Activated CD4-positive, alpha-beta T cell treated with anti-CD3 and anti-CD28 coated beads for 36 hours (primary cell): Measurements from ENCODE around the gene SH3BP5L. TPM values are rescaled to one million over a fixed set of nuclear protein-coding genes. Genes with fewer than 3 reads are reported as not detected.
A peak's percentile ranks its signal among the peaks of the same experiment; 100 is the strongest.

Experiments
- ATAC-seq: fragments of 200-7000 bp; cut with Tn5 transposase; one replicate; pipeline ENCODE4 v1.10.0; 2021; ENCODE audit warnings: mild to moderate bottlenecking, moderate library complexity
- CTCF ChIA-PET: fragments of 350-600 bp; sonication (Branson Sonifier 250); formaldehyde crosslinking; loops from one replicate; lab custom pipeline; 2021; ENCODE audit warnings: antibody characterized with exemption; lab: Charles Lee
- POLR2A ChIA-PET: fragments of 350-600 bp; sonication (Branson Sonifier 250); formaldehyde crosslinking; loops from one replicate; lab custom pipeline; 2021; ENCODE audit warnings: antibody characterized with exemption, inconsistent platforms; lab: Charles Lee
- DNase-seq: peaks from one replicate; pipeline ENCODE4 v3.0.0-alpha.2; 2020
- H3K27ac Mint-ChIP-seq: one replicate; pipeline ENCODE4 v1.8.0; 2021; ENCODE audit warnings: mixed read lengths
- H3K27me3 Mint-ChIP-seq: one replicate; pipeline ENCODE4 v1.8.0; 2021; ENCODE audit warnings: mixed read lengths
- H3K36me3 Mint-ChIP-seq: one replicate; pipeline ENCODE4 v1.8.0; 2021; ENCODE audit warnings: low read depth, mixed read lengths
- H3K4me1 Mint-ChIP-seq: one replicate; pipeline ENCODE4 v1.8.0; 2021; ENCODE audit warnings: mixed read lengths
- H3K4me3 Mint-ChIP-seq: one replicate; pipeline ENCODE4 v1.8.0; 2021; ENCODE audit warnings: mild to moderate bottlenecking, moderate library complexity, mixed read lengths
- H3K9me3 Mint-ChIP-seq: one replicate; pipeline ENCODE4 v1.8.0; 2021; ENCODE audit warnings: low read depth, mixed read lengths
- intact Hi-C, 2 experiments: fragments of 100-400 bp; cut with DNase I in 1 of 2; cut with micrococcal nuclease in 1 of 2; formaldehyde crosslinking; loops; one replicate each; pipeline versions ENCODE4 v1.14.2 to v1.15.1; 2022 to 2024; cut with DNase I, micrococcal nuclease
- total RNA-seq, 2 experiments: library from RNA; stranded (reverse); gene quantifications; one replicate each; pipeline ENCODE4 v1.2.3, GENCODE V29; 2021

SH3BP5L gene
- total RNA-seq, 2 experiments from 2014 or later, result 20.1 to 21.3 TPM

GRCh38 chr1:248850536-248851251 lies 25.0 kb upstream of the SH3BP5L start:
- Mint-ChIP-seq H3K9me3 (no peaks in the 10 kb centered on the region), H3K27me3 (no peaks in the 10 kb centered on the region), H3K4me1 (peaks cover 13% of the 10 kb centered on the region), H3K36me3 (peaks cover 32% of the 10 kb centered on the region), H3K27ac (no peak overlapping the region), H3K4me3 (no peak overlapping the region)
- intact Hi-C loops, result no loop called here
- DNase-seq (no peak), ATAC-seq (no peak)
- ChIA-PET POLR2A (no interaction called here), CTCF (interaction anchor here (1.6 kb wide), 1 partner anchor 9 kb away, joined by 6 read pairs; no protein-coding TSS in a partner anchor)

GRCh38 chr1:248850124-248850523 lies 24.4 kb upstream of the SH3BP5L start:
- H3K36me3 Mint-ChIP-seq, result peaks cover 31% of the 10 kb centered on the region
- H3K27me3 Mint-ChIP-seq, result no peaks in the 10 kb centered on the region
- intact Hi-C loops, result no loop called here
- ChIA-PET CTCF (interaction anchor here (1.6 kb wide), 1 partner anchor 9 kb away, joined by 6 read pairs; no protein-coding TSS in a partner anchor), POLR2A (no interaction called here)
- H3K9me3 Mint-ChIP-seq, result no peaks in the 10 kb centered on the region
- no peak overlapping the region for H3K27ac Mint-ChIP-seq
- no peak for DNase-seq
- H3K4me1 Mint-ChIP-seq, result peaks cover 8% of the 10 kb centered on the region
- H3K4me3 Mint-ChIP-seq, result no peak overlapping the region
- no peak for ATAC-seq

DNA sequence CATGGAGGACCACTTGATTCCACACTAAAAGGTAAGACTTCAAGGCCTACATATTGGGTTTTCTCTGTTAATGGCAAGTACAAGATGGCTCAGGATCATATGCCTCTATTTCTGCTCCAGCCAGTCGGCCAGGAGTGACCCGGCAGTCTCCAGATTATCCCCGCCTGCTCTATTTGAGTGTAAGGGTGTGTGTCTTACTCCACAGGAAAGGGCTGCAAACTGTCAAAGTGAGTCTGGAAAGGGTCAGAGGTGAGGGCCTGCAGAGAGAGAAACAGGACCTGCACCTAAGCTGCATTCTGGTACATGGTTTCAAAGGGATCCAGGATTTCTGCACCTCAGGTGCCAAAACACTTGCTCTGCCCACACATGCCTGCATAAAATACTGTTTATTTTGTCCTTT lies 23.9 kb upstream of the SH3BP5L start:
- peaks cover 28% of the 10 kb centered on the region for H3K36me3 Mint-ChIP-seq
- ATAC-seq (no peak), DNase-seq (no peak)
- no peaks in the 10 kb centered on the region for H3K9me3 Mint-ChIP-seq
- POLR2A ChIA-PET, result no interaction called here
- CTCF ChIA-PET, result no interaction called here
- H3K27ac Mint-ChIP-seq, result no peak overlapping the region
- peaks cover 3% of the 10 kb centered on the region for H3K4me1 Mint-ChIP-seq
- no peaks in the 10 kb centered on the region for H3K27me3 Mint-ChIP-seq
- intact Hi-C loops, result no loop called here
- no peak overlapping the region for H3K4me3 Mint-ChIP-seq

GRCh38 chr1:248849152-248849551 lies 23.4 kb upstream of the SH3BP5L start:
- H3K36me3 Mint-ChIP-seq, result peaks cover 29% of the 10 kb centered on the region
- ATAC-seq (no peak), DNase-seq (no peak)
- no peaks in the 10 kb centered on the region for H3K4me1 Mint-ChIP-seq
- ChIA-PET CTCF (no interaction called here), POLR2A (no interaction called here)
- intact Hi-C loops, result no loop called here
- no peaks in the 10 kb centered on the region for H3K9me3 Mint-ChIP-seq
- no peak overlapping the region for H3K4me3 Mint-ChIP-seq
- H3K27me3 Mint-ChIP-seq, result no peaks in the 10 kb centered on the region
- peak overlapping the region; percentile 7 for H3K27ac Mint-ChIP-seq

- ChIA-PET POLR2A (no interaction called here), CTCF (no interaction called here)
- Mint-ChIP-seq H3K27ac (peak overlapping the region; percentile 7), H3K4me3 (no peak overlapping the region), H3K4me1 (no peaks in the 10 kb centered on the region), H3K9me3 (no peaks in the 10 kb centered on the region), H3K27me3 (no peaks in the 10 kb centered on the region), H3K36me3 (peaks cover 27% of the 10 kb centered on the region)
- intact Hi-C loops, result no loop called here
- ATAC-seq (no peak), DNase-seq (no peak)
Observed at GRCh38 chr1:248848602-248849001, 22.9 kb upstream of the SH3BP5L start.

- Mint-ChIP-seq H3K9me3 (no peaks in the 10 kb centered on the region), H3K4me3 (no peak overlapping the region), H3K27ac (no peak overlapping the region), H3K27me3 (no peaks in the 10 kb centered on the region), H3K4me1 (no peaks in the 10 kb centered on the region), H3K36me3 (peaks cover 27% of the 10 kb centered on the region)
- DNase-seq (no peak), ATAC-seq (no peak)
- ChIA-PET CTCF (no interaction called here), POLR2A (no interaction called here)
- intact Hi-C loops, result no loop called here
Observed at GRCh38 chr1:248847956-248848561, 22.3 kb upstream of the SH3BP5L start.

GRCh38 chr1:248847181-248847955 lies 21.7 kb upstream of the SH3BP5L start:
- ChIA-PET CTCF (no interaction called here), POLR2A (no interaction called here)
- ATAC-seq (no peak), DNase-seq (no peak)
- Mint-ChIP-seq H3K9me3 (no peaks in the 10 kb centered on the region), H3K27me3 (no peaks in the 10 kb centered on the region), H3K36me3 (peaks cover 27% of the 10 kb centered on the region), H3K4me1 (no peaks in the 10 kb centered on the region), H3K27ac (no peak overlapping the region), H3K4me3 (no peak overlapping the region)
- intact Hi-C loops, result no loop called here

- Mint-ChIP-seq H3K27ac (no peak overlapping the region), H3K9me3 (no peaks in the 10 kb centered on the region), H3K4me3 (no peak overlapping the region), H3K27me3 (no peaks in the 10 kb centered on the region), H3K36me3 (peaks cover 34% of the 10 kb centered on the region), H3K4me1 (peaks cover 20% of the 10 kb centered on the region)
- CTCF ChIA-PET, result interaction anchor here (0.6 to 1.1 kb wide), 2 partner anchors 8 to 69 kb away, joined by 3 to 4 read pairs; no protein-coding TSS in a partner anchor
- DNase-seq, result no peak
- POLR2A ChIA-PET, result no interaction called here
- ATAC-seq, result no peak
- intact Hi-C loops, result no loop called here
Observed at GRCh38 chr1:248844526-248844925, 18.8 kb upstream of the SH3BP5L start.

DNA sequence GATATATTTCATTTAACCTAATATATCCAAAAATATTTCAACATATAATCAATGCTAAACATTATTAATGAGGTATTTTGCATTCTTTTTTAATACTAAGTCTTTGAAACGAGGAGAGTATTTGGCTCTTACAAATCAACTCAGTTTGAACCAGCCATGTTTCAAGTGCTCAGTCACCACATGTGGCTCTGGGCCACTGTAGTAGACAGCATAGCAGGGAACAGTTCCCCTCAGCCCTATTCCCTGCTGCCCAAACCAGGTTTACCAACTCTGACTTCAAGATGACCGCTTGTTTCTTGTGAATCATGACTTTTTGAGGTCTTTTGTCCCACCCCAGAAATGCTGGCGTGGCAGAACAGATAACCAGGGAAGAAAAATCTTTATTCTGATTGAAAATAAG lies 18.0 kb upstream of the SH3BP5L start:
- ChIA-PET POLR2A (no interaction called here), CTCF (interaction anchor here (0.6 to 1.2 kb wide), 2 partner anchors 9 to 70 kb away, joined by 4 read pairs; no protein-coding TSS in a partner anchor)
- intact Hi-C loops, result no loop called here
- H3K4me1 Mint-ChIP-seq, result peaks cover 24% of the 10 kb centered on the region
- ATAC-seq (no peak), DNase-seq (no peak)
- H3K36me3 Mint-ChIP-seq, result peaks cover 32% of the 10 kb centered on the region
- no peaks in the 10 kb centered on the region for H3K27me3 Mint-ChIP-seq
- H3K9me3 Mint-ChIP-seq, result no peaks in the 10 kb centered on the region
- no peak overlapping the region for H3K4me3 Mint-ChIP-seq
- no peak overlapping the region for H3K27ac Mint-ChIP-seq

DNA sequence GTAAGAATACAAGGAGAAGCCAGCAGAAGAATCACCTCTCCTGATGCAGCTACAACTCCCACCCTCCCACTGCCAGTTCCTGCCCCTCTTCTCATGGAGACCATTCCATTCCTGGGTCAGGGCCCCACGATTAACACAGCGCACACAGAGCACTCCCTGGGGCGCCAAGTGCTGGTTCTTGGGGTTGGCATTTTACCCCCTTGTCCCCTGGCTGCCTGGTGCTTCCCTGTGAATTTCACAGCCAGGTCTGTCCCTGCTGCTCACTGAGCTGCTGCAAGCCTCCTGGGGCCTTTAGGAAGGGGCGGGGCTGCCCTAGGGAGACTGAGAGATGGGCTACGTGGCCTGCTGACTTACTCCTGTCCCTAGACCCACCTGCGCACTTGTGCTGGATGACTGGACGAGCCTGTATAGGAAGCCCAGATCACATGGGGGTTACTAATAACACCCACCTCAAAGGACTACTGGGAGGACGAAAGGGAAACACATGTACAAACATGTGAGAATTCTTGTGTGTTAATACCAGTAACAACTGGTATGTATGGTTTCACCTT lies 17.1 kb upstream of the SH3BP5L start:
- intact Hi-C loops, result no loop called here
- Mint-ChIP-seq H3K27ac (no peak overlapping the region), H3K4me1 (peaks cover 24% of the 10 kb centered on the region), H3K36me3 (peaks cover 28% of the 10 kb centered on the region), H3K27me3 (no peaks in the 10 kb centered on the region), H3K9me3 (no peaks in the 10 kb centered on the region), H3K4me3 (no peak overlapping the region)
- no peak for ATAC-seq
- no peak for DNase-seq
- POLR2A ChIA-PET, result no interaction called here
- CTCF ChIA-PET, result interaction anchor here (1.2 to 2.0 kb wide), 3 partner anchors 9 to 15 kb away, joined by 4 to 14 read pairs (median 4); no protein-coding TSS in a partner anchor

- DNase-seq (peak; percentile 69), ATAC-seq (no peak)
- CTCF ChIA-PET, result interaction anchor here (0.8 to 2.0 kb wide), 6 partner anchors 9 to 81 kb away, joined by 3 to 14 read pairs (median 6); partner anchors contain the start of gene ZNF692
- Mint-ChIP-seq H3K27ac (no peak overlapping the region), H3K4me1 (peaks cover 24% of the 10 kb centered on the region), H3K4me3 (no peak overlapping the region), H3K36me3 (peaks cover 24% of the 10 kb centered on the region), H3K27me3 (no peaks in the 10 kb centered on the region), H3K9me3 (no peaks in the 10 kb centered on the region)
- POLR2A ChIA-PET, result interaction anchor here (0.7 kb wide), 1 partner anchor 16 kb away, joined by 3 read pairs; no protein-coding TSS in a partner anchor
- intact Hi-C loops, result no loop called here
Observed at GRCh38 chr1:248841702-248842395, 16.1 kb upstream of the SH3BP5L start.
